Common myeloid progenitor, CD34-positive (primary cell): ENCODE data around the gene WDR1.

Experiments used
- CTCF ChIA-PET: fragments of 350-600 bp; sonication (Branson Sonifier 250); formaldehyde crosslinking; loops from one replicate; lab custom pipeline; 2021; ENCODE audit warnings: antibody characterized with exemption; lab: Charles Lee
- POLR2A ChIA-PET: fragments of 350-600 bp; sonication (Branson Sonifier 250); formaldehyde crosslinking; loops from one replicate; lab custom pipeline; 2021; ENCODE audit warnings: antibody characterized with exemption; lab: Charles Lee
- DNase-seq, 3 donors: peaks; one replicate each; pipeline versions ENCODE4 v3.0.0 to v3.0.0-alpha.2; 2013
- H3K27ac ChIP-seq, 2 experiments: 1 replicate in 1 of 2; 2 replicates in 1 of 2; pipeline ENCODE4 v1.7.0; 2013; ENCODE audit warnings: inconsistent platforms in 2 of 2, low read length in 2 of 2, mild to moderate bottlenecking in 2 of 2, low read depth in 1 of 2, moderate library complexity in 1 of 2; ENCODE audit not compliant: severe bottlenecking in 2 of 2, insufficient read depth in 1 of 2, poor library complexity in 1 of 2
- H3K27me3 ChIP-seq, 5 experiments: replicated peaks in 2 of 5; 1 replicate in 3 of 5; 2 replicates in 2 of 5; pipeline versions ENCODE4 v1.6.1 to v1.7.0; 2013; ENCODE audit warnings: low read length in 4 of 5, mild to moderate bottlenecking in 2 of 5, moderate library complexity in 2 of 5, inconsistent platforms in 1 of 5; ENCODE audit not compliant: insufficient read depth in 5 of 5, control insufficient read depth in 4 of 5
- H3K36me3 ChIP-seq, 4 experiments: 1 replicate in 2 of 4; 2 replicates in 2 of 4; pipeline versions ENCODE4 v1.6.1 to v1.7.0; 2013; ENCODE audit warnings: low read length in 3 of 4, control low read depth in 1 of 4, mild to moderate bottlenecking in 1 of 4; ENCODE audit not compliant: control insufficient read depth in 4 of 4, insufficient read depth in 4 of 4
- H3K4me1 ChIP-seq, 4 experiments: 1 replicate in 3 of 4; 2 replicates in 1 of 4; pipeline versions ENCODE4 v1.6.1 to v1.7.1; 2013; ENCODE audit warnings: low read length in 3 of 4, mild to moderate bottlenecking in 3 of 4, control low read depth in 1 of 4, inconsistent platforms in 1 of 4, moderate library complexity in 1 of 4; ENCODE audit not compliant: control insufficient read depth in 4 of 4, insufficient read depth in 4 of 4; ENCODE audit errors: control extremely low read depth in 1 of 4
- H3K4me3 ChIP-seq, 7 experiments: 1 replicate in 4 of 7; 2 replicates in 3 of 7; pipeline versions ENCODE4 v1.5.1 to v1.7.0; 2013; ENCODE audit warnings: mild to moderate bottlenecking in 7 of 7, low read length in 6 of 7, moderate library complexity in 6 of 7, inconsistent platforms in 2 of 7, low read depth in 2 of 7, control low read depth in 1 of 7; ENCODE audit not compliant: insufficient read depth in 4 of 7, control insufficient read depth in 1 of 7; ENCODE audit errors: extremely low read depth in 1 of 7
- H3K9me3 ChIP-seq, 5 experiments: 1 replicate in 4 of 5; 2 replicates in 1 of 5; pipeline versions ENCODE4 v1.6.1 to v1.7.1; 2013; ENCODE audit warnings: low read length in 4 of 5, mild to moderate bottlenecking in 2 of 5, inconsistent platforms in 1 of 5, low read depth in 1 of 5, moderate library complexity in 1 of 5; ENCODE audit not compliant: control insufficient read depth in 4 of 5, insufficient read depth in 2 of 5; ENCODE audit errors: control extremely low read depth in 1 of 5
- WGBS: methylation state at CpG from one replicate; pipeline ENCODE4 v1.1.5; 2013; ENCODE audit not compliant: insufficient coverage; 5-methylcytosine and 5-hydroxymethylcytosine counted together

Gene WDR1

GRCh38 chr4:10119278-10119677 is 2.7 kb upstream of the WDR1 start:
- ChIA-PET CTCF (interaction anchor here (1.5 to 6.7 kb wide), 6 partner anchors 11 to 430 kb away, joined by 3 to 49 read pairs (median 8); no protein-coding TSS in a partner anchor), POLR2A (interaction anchor here (3.2 kb wide), 1 partner anchor 25 kb away, joined by 56 read pairs; no protein-coding TSS in a partner anchor)
- Histone ChIP-seq H3K36me3 (peaks cover 0 to 15% (median 4%) of the 10 kb centered on the region in 4 experiments), H3K4me3 (no peak overlapping the region), H3K27me3 (no peaks in the 10 kb centered on the region), H3K9me3 (no peaks in the 10 kb centered on the region), H3K4me1 (peaks cover 8 to 85% (median 77%) of the 10 kb centered on the region in 4 experiments), H3K27ac (no peak overlapping the region)
- no peak for DNase-seq
- 97% methylated on average over 6 of the region's 8 CpGs for WGBS

DNA sequence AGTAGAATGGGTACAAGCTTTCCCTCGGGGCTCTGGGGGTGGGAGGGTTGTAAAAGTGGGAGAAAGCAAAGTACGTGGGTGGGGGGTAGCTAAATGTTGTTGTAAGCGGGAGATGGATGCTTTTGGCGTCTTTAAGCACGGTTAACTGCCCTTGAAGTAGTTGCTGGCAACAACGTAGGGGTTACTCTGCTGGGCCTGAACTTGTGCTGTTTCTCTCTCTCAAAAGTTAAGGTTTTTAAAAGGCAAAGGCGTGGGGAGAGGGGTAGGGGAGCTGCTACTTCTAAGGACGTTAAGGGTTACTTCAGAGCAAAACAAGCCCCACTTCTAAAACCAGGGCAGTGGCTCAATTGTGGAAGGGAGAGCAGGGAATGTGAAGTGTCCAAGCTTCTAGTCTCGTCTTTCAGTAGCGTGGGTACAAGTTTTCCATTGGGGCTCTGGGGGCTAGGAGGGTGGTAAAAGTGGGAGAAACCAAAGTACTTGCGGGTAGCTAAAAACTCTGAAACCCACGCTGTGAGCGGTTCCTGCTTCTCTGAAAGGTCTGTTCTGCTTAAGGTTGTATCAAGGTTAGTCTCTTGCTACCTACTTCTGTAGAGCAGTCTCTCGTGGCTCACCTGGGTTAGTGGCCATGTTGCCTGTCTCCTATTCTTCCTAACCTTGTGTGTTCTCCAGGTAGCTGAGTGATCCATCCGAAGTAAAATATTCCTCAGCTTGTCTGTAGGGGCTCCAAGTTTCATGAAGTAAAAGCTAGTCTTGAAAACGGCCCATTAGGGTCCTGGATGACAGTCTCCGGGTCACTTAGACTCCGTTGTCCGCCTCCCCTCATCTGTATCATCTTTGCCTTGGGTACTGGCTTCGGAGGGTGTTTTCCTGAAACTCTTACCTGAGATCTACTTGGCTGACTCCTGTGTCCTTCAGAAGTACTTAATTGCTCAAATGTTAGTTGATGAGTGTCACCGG is 1.7 kb upstream of the WDR1 start:
- POLR2A ChIA-PET: interaction anchor here (0.7 to 3.2 kb wide), 6 partner anchors 11 to 585 kb away, joined by 3 to 56 read pairs (median 4); no protein-coding TSS in a partner anchor
- peaks cover 8 to 81% (median 67%) of the 10 kb centered on the region in 4 experiments for H3K4me1 ChIP-seq
- no peak for DNase-seq
- H3K4me3 ChIP-seq: peak overlapping the region in 3 of 7 experiments; percentile 75 to 81 (median 80)
- peaks cover 5 to 25% (median 13%) of the 10 kb centered on the region in 4 experiments for H3K36me3 ChIP-seq
- CTCF ChIA-PET: interaction anchor here (0.8 to 6.7 kb wide), 14 partner anchors 10 to 284 kb away, joined by 3 to 49 read pairs (median 4); no protein-coding TSS in a partner anchor
- H3K9me3 ChIP-seq: no peaks in the 10 kb centered on the region
- 85% methylated on average over 19 of the region's 21 CpGs for WGBS
- H3K27me3 ChIP-seq: no peaks in the 10 kb centered on the region
- H3K27ac ChIP-seq: peak overlapping the region; percentile 90 to 96

- Histone ChIP-seq H3K4me1 (peaks cover 6 to 73% (median 59%) of the 10 kb centered on the region in 4 experiments), H3K36me3 (peaks cover 5 to 33% (median 21%) of the 10 kb centered on the region in 4 experiments), H3K9me3 (no peaks in the 10 kb centered on the region), H3K27me3 (no peaks in the 10 kb centered on the region), H3K4me3 (peak overlapping the region; percentile 39 to 81 (median 75)), H3K27ac (peak overlapping the region; percentile 90 to 96)
- CTCF ChIA-PET: interaction anchor here (1.0 to 6.7 kb wide), 11 partner anchors 10 to 285 kb away, joined by 3 to 49 read pairs (median 4); no protein-coding TSS in a partner anchor
- POLR2A ChIA-PET: interaction anchor here (0.7 to 3.2 kb wide), 11 partner anchors 10 to 586 kb away, joined by 3 to 56 read pairs (median 4); partner anchors contain the start of gene ZNF518B
- DNase-seq: peak; percentile 58 to 86 (median 85)
- WGBS: 32% methylated on average over 14 of the region's 17 CpGs
Measured at GRCh38 chr4:10117359-10118047, 904 bp upstream of the WDR1 start.

- WGBS: 4% methylated on average over 66 of the region's 70 CpGs
- DNase-seq: peak in 1 of 3 donors; percentile 31
- Histone ChIP-seq H3K4me1 (peaks cover 6 to 58% (median 46%) of the 10 kb centered on the region in 4 experiments), H3K27ac (peak overlapping the region; percentile 46 to 79), H3K36me3 (peaks cover 8 to 48% (median 35%) of the 10 kb centered on the region in 4 experiments), H3K9me3 (no peaks in the 10 kb centered on the region), H3K27me3 (no peaks in the 10 kb centered on the region), H3K4me3 (peak overlapping the region; percentile 72 to 89 (median 80))
- ChIA-PET POLR2A (interaction anchor here (0.9 to 3.2 kb wide), 5 partner anchors 9 to 110 kb away, joined by 3 to 56 read pairs (median 4); no protein-coding TSS in a partner anchor), CTCF (interaction anchor here (1.4 to 6.7 kb wide), 8 partner anchors 8 to 49 kb away, joined by 3 to 49 read pairs (median 10); no protein-coding TSS in a partner anchor)
Measured at GRCh38 chr4:10115797-10116568, 616 bp downstream of the WDR1 start.

DNA sequence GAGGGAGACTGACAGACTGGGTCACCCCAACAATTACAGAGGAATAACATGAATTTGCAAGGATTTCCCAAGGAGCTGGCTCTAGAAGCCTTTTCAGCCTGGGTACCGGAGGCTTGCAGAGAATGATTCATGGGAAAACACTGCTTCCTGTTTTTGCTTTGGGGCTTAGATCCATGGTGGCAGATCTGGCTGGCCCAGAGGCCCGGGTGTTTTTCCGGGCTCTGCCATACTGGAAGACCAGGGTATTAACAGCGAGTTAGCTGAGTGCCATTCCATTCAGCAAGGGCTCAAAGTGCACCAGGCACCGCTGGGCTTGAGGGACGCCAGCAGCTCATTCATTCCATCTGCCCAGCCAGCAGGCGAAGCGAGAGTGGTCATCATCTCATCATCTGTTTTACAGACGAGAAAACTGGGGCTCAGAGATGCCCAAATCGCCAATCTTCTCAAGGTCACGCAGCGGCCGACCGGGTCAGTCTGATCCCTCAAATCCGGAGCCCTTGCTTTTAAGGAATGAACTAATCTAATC is 1.3 kb downstream of the WDR1 start:
- 48% methylated on average over 15 of the region's 15 CpGs for WGBS
- Histone ChIP-seq H3K27ac (peak overlapping the region in 1 of 2 experiments; percentile 79), H3K27me3 (no peaks in the 10 kb centered on the region), H3K4me3 (peak overlapping the region; percentile 72 to 89 (median 80)), H3K9me3 (no peaks in the 10 kb centered on the region), H3K36me3 (peaks cover 8 to 54% (median 41%) of the 10 kb centered on the region in 4 experiments), H3K4me1 (peaks cover 6 to 51% (median 39%) of the 10 kb centered on the region in 4 experiments)
- CTCF ChIA-PET: interaction anchor here (1.4 to 4.8 kb wide), 6 partner anchors 11 to 48 kb away, joined by 3 to 43 read pairs (median 4); no protein-coding TSS in a partner anchor
- POLR2A ChIA-PET: interaction anchor here (0.9 kb wide), 1 partner anchor 12 kb away, joined by 3 read pairs; no protein-coding TSS in a partner anchor
- DNase-seq: peak in 2 of 3 donors; percentile 56 to 58
